ENCODE measurements around the gene MGRN1.
"Not testable (repeated sequence)": the region's sequence is repeated elsewhere in the genome, so short reads cannot be mapped to it uniquely, and the experiment has no call there.

The MGRN1 gene

DNA sequence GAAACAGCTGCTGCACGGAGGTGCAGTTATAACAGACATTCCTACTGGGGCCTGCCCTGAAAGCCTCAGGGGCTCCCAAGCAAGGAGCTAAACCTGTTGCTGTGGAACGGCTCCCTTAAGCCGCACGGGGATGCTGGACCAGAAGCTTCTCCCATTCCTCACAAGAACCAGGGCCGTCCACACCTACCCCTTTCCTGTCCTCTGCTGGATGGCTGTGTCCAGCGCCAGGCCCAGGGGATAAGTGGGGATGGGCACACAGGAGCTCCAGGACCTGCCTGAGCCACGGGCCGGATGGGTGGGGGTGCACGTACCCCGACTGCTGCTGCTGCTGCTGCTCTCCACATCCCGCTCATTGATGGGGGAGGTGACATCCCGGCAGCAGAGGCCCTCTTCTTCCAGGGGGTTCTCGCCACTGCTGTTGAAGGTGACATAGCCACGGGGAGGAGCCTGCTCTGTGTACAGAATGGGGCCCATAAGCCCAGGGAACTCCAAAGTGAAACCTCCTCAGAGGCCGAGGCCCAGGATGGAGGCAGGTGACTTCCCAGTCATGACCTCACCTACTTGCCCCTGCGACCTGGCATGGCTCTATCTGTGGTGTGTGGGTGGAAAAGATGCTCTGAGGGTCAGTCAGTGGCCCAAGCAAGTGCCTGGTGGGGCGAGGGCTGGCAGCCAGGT is 77.3 kb downstream of the MGRN1 start:
- DNase-seq: no peak

GRCh38 chr16:4702466-4702808 is 77.8 kb downstream of the MGRN1 start:
- DNase-seq: no peak

DNA sequence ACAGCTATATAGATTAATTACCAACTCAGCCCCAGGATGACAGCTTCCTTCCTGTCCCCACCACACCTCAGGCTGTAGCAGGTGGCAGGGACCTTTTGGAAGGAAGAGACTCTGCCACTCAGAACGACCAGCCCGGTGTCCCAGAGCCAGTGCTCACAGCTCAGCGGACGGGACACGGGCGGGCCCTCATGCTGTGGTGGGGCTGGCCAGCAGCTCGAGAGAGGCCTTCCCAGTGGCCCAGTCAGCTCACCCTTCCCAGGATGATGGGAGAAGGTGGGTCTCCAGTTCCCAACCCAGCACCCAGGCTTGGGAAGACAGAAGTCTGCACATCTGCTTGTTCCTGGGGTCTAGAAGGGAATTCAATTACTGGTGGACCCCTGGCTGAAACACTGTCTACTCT is 79.3 kb downstream of the MGRN1 start:
- DNase-seq: no peak

GRCh38 chr16:4704491-4704890 is 79.9 kb downstream of the MGRN1 start:
- no peak for DNase-seq

DNA sequence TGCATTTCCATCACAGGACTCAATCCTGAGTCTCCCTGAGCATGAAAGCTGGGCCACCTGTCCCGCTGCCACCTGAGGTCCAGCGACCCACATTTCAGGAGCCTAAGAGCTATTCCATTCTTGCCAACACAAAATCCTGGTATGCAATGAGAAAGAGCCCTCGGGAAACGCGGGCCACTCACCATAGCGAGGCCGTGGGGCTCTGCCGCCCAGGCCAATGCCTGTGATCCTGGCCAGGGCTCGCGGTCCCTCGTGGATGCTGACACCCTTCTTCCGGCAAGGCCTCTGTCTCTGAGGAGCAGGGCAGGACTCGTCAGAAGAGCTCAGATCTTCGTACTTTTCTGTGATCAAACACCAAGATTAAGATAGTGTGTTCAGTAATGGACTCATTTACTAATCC is 80.3 kb downstream of the MGRN1 start:
- no peak for DNase-seq

- no peak for DNase-seq
These were observed 82.2 kb downstream of the MGRN1 start for GRCh38 chr16:4706871-4707270.

GRCh38 chr16:4709481-4709880 is 84.9 kb downstream of the MGRN1 start:
- DNase-seq: no peak

DNA sequence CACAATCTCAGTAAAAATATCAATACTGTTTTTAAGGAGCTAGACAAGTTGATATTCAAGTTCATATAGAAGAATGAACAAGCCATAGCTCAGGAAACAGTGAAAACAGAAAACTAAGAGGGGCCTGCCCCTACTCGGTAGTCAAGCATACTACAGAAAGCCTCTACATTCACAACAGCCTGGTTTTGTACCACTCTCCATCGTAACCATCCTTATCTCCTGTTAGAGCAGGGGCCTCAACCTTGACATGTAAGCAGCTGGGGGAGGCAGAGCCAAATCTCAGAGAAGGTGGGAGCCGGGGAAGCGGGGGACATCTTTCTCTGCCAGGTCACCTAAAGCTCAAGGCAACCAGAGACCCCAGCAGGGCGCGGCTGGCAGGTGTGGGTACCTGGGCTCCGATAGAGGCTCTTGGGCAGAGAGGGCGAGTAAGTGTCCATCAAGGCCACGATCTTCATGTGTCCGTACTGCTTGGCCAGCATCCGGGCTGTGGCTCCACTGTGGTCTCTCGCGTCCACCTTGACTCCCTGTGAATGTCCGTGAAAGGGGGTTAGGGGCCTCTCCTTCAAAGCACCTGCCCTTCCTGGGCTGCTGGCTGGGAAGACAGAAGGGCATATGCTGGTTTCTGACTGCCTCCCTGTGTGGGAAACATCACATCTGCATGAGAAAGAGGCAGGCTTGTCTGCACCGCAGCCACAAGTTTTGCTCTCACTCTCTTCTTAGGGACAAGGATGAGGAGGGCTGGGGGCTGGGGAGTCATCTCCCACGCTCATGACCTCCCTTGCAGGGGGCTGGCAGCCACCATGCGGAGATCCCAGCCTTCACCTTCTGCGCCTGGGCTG is 89.3 kb downstream of the MGRN1 start:
- DNase-seq: no peak

DNA sequence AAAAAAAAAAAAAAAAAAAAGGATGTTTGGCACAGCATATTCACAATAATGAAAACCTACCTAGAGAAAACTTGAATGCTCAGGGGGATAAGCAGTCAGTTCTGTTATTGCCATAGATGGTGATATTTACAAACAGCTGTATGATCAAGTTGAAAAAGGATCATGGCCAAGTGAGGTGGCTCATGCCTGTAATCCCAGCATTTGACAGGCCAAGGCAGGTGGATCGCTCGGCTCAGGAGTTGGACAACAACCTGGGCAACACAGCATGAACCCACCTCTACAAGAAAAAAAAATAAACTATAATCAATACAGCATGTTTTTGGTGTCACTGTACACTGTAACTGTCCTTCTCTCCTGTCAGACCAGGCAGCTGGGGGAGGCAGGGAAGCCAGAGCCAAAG is 90.4 kb downstream of the MGRN1 start:
- no peak for DNase-seq

GRCh38 chr16:4718466-4718865 is 93.8 kb downstream of the MGRN1 start:
- no peak for DNase-seq

- DNase-seq: no peak
These were observed 98.6 kb downstream of the MGRN1 start for GRCh38 chr16:4723071-4723767.

- no peak for DNase-seq
These were observed 100.1 kb downstream of the MGRN1 start for GRCh38 chr16:4724661-4725270.

GRCh38 chr16:4726616-4727015 is 102.0 kb downstream of the MGRN1 start:
- no peak for DNase-seq

- DNase-seq: no peak
These were observed 104.0 kb downstream of the MGRN1 start for GRCh38 chr16:4728676-4729075.

DNA sequence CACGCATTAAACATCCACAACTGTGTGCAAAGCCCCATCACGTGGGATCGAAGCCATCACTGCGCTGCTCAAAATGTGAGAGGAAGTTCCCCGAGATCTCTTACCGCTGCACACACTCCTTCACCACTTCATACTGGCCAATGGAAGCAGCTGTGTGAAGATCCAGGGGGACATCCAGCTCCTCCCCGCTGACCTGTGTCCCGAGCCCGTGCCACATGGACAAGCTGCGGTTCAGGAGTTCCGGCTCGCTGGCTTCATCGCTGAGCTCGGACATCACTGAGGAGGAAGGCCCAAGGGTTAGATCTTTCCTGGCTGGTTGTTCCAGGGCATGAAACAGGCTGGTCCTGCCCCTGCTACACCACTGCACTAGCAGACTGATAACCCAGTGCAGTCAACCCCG is 105.2 kb downstream of the MGRN1 start:
- no peak for DNase-seq

DNA sequence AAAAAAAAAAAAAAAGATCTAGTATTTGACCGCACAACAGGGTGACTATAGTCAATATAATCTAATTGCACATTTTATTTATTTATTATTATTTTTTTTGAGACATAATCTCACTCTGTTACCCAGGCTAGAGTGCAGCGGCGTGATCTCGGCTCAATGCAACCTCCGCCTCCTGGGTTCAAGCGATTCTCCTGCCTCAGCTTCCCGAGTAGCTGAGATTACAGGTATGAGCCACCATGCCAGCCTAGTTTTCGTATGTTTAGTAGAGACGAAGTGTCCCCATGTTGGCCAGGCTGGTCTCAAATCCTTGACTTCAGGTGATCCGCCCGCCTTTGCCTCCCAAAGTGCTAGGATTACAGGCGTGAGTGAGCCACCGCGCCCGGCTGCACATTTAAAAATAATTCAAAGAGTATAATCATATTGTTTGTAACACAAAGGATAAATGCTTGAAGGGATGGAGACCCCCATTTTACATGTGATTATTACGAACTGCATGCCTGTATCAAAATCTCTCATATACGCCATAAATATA is 108.7 kb downstream of the MGRN1 start:
- DNase-seq: no peak

GRCh38 chr16:4733747-4734062 is 109.1 kb downstream of the MGRN1 start:
- DNase-seq: no peak

- DNase-seq: peak; percentile 74
These were observed 109.6 kb downstream of the MGRN1 start, which contains the start of the genes ANKS3 and DNAAF8 for GRCh38 chr16:4734063-4734729. Gene ANKS3, minus strand, starts transcription at chr16:4734271. Its CDS starts 4,122 bp downstream, at chr16:4730149. Gene DNAAF8, plus strand, starts transcription at chr16:4734537. Its CDS starts 1,978 bp downstream, at chr16:4736515.

- DNase-seq: peak; percentile 87
These were observed 110.3 kb downstream of the MGRN1 start for GRCh38 chr16:4734730-4735535.

- DNase-seq: no peak
These were observed 111.9 kb downstream of the MGRN1 start for GRCh38 chr16:4736546-4736945.

DNA sequence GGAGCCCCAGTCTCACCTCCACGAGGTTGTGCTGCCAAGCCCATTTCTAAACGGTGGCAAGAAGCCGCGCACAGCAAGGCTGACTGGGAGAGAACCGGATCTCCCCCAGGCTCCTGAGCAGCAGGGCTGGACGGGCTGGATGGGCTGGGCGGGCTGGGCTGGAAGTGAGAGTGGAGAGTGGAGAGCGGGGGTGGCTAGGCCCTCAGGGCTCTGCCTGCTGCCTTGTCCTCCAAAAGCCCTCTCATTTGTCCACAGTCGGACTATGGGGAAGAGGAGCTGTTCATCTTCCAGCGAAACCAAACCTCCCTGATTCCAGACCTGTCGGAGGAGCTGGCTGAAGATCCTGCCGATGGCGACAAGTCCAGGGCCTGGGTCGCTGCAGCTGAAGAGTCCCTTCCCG is 112.9 kb downstream of the MGRN1 start:
- DNase-seq: no peak

DNA sequence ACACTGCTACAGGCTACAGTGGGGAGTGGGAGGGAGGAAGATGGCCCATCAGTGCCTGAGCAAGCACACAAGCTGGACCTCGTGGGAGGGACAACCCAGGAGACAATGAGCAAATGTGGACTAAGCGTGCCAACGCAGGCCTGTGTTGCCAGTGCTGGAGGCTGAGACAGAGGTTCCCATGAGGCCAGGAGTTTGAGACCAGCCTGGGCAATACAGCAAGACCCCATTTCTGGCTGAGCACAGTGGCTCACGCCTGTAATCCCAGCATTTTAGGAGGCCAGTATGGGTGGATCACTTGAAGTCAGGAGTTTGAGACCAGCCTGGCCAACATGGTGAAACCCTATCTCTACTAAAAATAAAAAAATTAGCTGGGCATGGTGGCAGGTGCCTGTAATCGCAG is 113.7 kb downstream of the MGRN1 start:
- DNase-seq: not testable (repeated sequence)

Data from activated effector memory CD4-positive, alpha-beta T cell treated with Interleukin-2 at 50 U/mL for 16 hours (primary cell).